IMR-90 (cell line): ENCODE results near the gene SLC39A11. TPM values are rescaled to one million over a fixed set of nuclear protein-coding genes. Genes with fewer than 3 reads are reported as not detected.

Source experiments
- ATAC-seq: fragments of 200-7000 bp; cut with Tn5 transposase; 2 replicates; pipeline ENCODE4 v1.9.1; 2020; ENCODE audit warnings: low read depth, mild to moderate bottlenecking, moderate library complexity
- BruUV-seq: library from RNA; stranded (reverse); fragments of 400-500 nt; replicated peaks from 2 replicates; lab custom pipeline; 2021; lab: Mats Ljungman, UMichigan
- CTCF ChIA-PET: fragments of 300-600 bp; formaldehyde crosslinking; extraction: SDS; loops from one replicate; lab custom pipeline; 2021; ENCODE audit warnings: antibody characterized with exemption; lab: Yijun Ruan, JAX
- POLR2A ChIA-PET: fragments of 300-600 bp; sonication (Branson Sonifier 250); formaldehyde crosslinking; loops from one replicate; lab custom pipeline; 2022; ENCODE audit warnings: antibody characterized with exemption; ENCODE audit not compliant: unreplicated experiment; lab: Charles Lee
- DNase-seq: peaks from one replicate; pipeline ENCODE4 v3.0.0; 2013
- H2AFZ ChIP-seq: replicated peaks from 2 replicates; pipeline ENCODE3; 2013; ENCODE audit warnings: low read length, mild to moderate bottlenecking; ENCODE audit not compliant: poor library complexity
- H2AK5ac ChIP-seq: 2 replicates; pipeline ENCODE4 v1.6.1; 2013; ENCODE audit warnings: low read depth, low read length, inconsistent platforms
- H2AK9ac ChIP-seq: replicated peaks from 2 replicates; pipeline ENCODE3; 2013; ENCODE audit warnings: mild to moderate bottlenecking, low read depth, low read length, moderate library complexity; ENCODE audit not compliant: poor library complexity
- H2BK120ac ChIP-seq: 2 replicates; pipeline ENCODE4 v1.6.1; 2013; ENCODE audit warnings: low read depth, low read length, inconsistent platforms
- H2BK15ac ChIP-seq: 3 replicates; pipeline ENCODE4 v1.6.1; 2013; ENCODE audit warnings: low read depth, low read length, inconsistent platforms
- H2BK20ac ChIP-seq: 2 replicates; pipeline ENCODE4 v1.6.1; 2013; ENCODE audit warnings: low read depth, mild to moderate bottlenecking, inconsistent platforms, low read length, moderate library complexity
- H2BK5ac ChIP-seq: 2 replicates; pipeline ENCODE4 v1.6.1; 2013; ENCODE audit warnings: mild to moderate bottlenecking, low read depth, low read length, inconsistent platforms; ENCODE audit not compliant: poor library complexity, severe bottlenecking
- H3K14ac ChIP-seq: replicated peaks from 2 replicates; pipeline ENCODE4 v1.6.1; 2013; ENCODE audit warnings: low read depth, low read length, inconsistent platforms
- H3K18ac ChIP-seq: 2 replicates; pipeline ENCODE4 v1.6.1; 2013; ENCODE audit warnings: low read depth, low read length, control low read depth
- H3K23ac ChIP-seq: 2 replicates; pipeline ENCODE4 v1.6.1; 2013; ENCODE audit warnings: low read depth, low read length, inconsistent platforms
- H3K27ac ChIP-seq: 2 replicates; pipeline ENCODE4 v1.5.1; 2013; ENCODE audit warnings: mild to moderate bottlenecking, control low read depth, low read length; ENCODE audit not compliant: insufficient read depth
- H3K27me3 ChIP-seq: 2 replicates; pipeline ENCODE4 v1.6.1; 2013; ENCODE audit warnings: low read length; ENCODE audit not compliant: control insufficient read depth, insufficient read depth
- H3K36me3 ChIP-seq: 2 replicates; pipeline ENCODE4 v1.6.1; 2013; ENCODE audit warnings: low read length, mixed read lengths; ENCODE audit not compliant: control insufficient read depth, insufficient read depth
- H3K4ac ChIP-seq: 2 replicates; pipeline ENCODE4 v1.6.1; 2013; ENCODE audit warnings: low read depth, low read length, inconsistent platforms
- H3K4me1 ChIP-seq: 2 replicates; pipeline ENCODE4 v1.6.1; 2013; ENCODE audit warnings: low read length, mixed read lengths; ENCODE audit not compliant: control insufficient read depth, insufficient read depth
- H3K4me2 ChIP-seq: 2 replicates; pipeline ENCODE4 v1.6.1; 2013; ENCODE audit warnings: low read depth, mild to moderate bottlenecking, control low read depth, low read length, moderate library complexity
- H3K4me3 ChIP-seq: 2 replicates; pipeline ENCODE4 v1.5.1; 2013; ENCODE audit warnings: low read depth, mild to moderate bottlenecking, control low read depth, low read length, moderate library complexity; ENCODE audit not compliant: insufficient read depth
- H3K56ac ChIP-seq: 2 replicates; pipeline ENCODE4 v1.6.1; 2013; ENCODE audit warnings: low read length, inconsistent platforms; ENCODE audit not compliant: insufficient read depth; ENCODE audit errors: extremely low read depth
- H3K79me1 ChIP-seq, 2 experiments: 2 replicates each; pipeline ENCODE4 v1.6.1; 2013; ENCODE audit warnings: low read length in 2 of 2, inconsistent platforms in 1 of 2, low read depth in 1 of 2
- H3K9ac ChIP-seq: 2 replicates; pipeline ENCODE4 v1.6.1; 2013; ENCODE audit warnings: low read depth, low read length, control low read depth
- H3K9me1 ChIP-seq: 2 replicates; pipeline ENCODE4 v1.6.1; 2013; ENCODE audit warnings: low read length, inconsistent platforms; ENCODE audit not compliant: insufficient read depth
- H3K9me3 ChIP-seq: 2 replicates; pipeline ENCODE4 v1.6.1; 2013; ENCODE audit warnings: low read length; ENCODE audit not compliant: control insufficient read depth, insufficient read depth
- H4K20me1 ChIP-seq: 2 replicates; pipeline ENCODE4 v1.6.1; 2013; ENCODE audit warnings: low read length, inconsistent platforms; ENCODE audit not compliant: insufficient read depth
- H4K5ac ChIP-seq: 2 replicates; pipeline ENCODE4 v1.6.1; 2013; ENCODE audit warnings: mild to moderate bottlenecking, low read depth, low read length, control low read depth
- H4K8ac ChIP-seq, 2 experiments: 2 replicates each; pipeline ENCODE4 v1.6.1; 2013; ENCODE audit warnings: low read depth in 2 of 2, low read length in 2 of 2, control low read depth in 1 of 2, inconsistent platforms in 1 of 2
- H4K91ac ChIP-seq: 2 replicates; pipeline ENCODE4 v1.6.1; 2013; ENCODE audit warnings: low read depth, low read length, inconsistent platforms; ENCODE audit not compliant: insufficient read depth
- BHLHE40 ChIP-seq: fragments of 150-350 bp; IDR thresholded peaks from 2 replicates; pipeline ENCODE4 v1.6.1; 2016; ENCODE audit warnings: mild to moderate bottlenecking, low read depth, low read length
- CTCF ChIP-seq: conservative IDR thresholded peaks from 2 replicates; pipeline ENCODE4 v1.5.1; 2012; ENCODE audit warnings: mild to moderate bottlenecking, low read depth, low read length, improper control_type of control experiment
- MAFK ChIP-seq: IDR thresholded peaks from 2 replicates; pipeline ENCODE4 v1.6.1; 2012; ENCODE audit warnings: low read depth, low read length, improper control_type of control experiment
- MAZ ChIP-seq: IDR thresholded peaks from 2 replicates; pipeline ENCODE4 v1.6.1; 2012; ENCODE audit warnings: low read depth, mild to moderate bottlenecking, low read length, improper control_type of control experiment, moderate library complexity, borderline replicate concordance
- NFE2L2 ChIP-seq: fragments of 150-350 bp; IDR thresholded peaks from 2 replicates; pipeline ENCODE4 v1.6.1; 2016; ENCODE audit warnings: low read depth, mild to moderate bottlenecking, low read length
- RAD21 ChIP-seq: IDR thresholded peaks from 2 replicates; pipeline ENCODE4 v1.6.1; 2012; ENCODE audit warnings: low read length, improper control_type of control experiment
- RCOR1 ChIP-seq: IDR thresholded peaks from 2 replicates; pipeline ENCODE4 v1.6.1; 2012; ENCODE audit warnings: mild to moderate bottlenecking, low read length, improper control_type of control experiment; ENCODE audit not compliant: insufficient replicate concordance
- WGBS, 2 experiments: methylation state at CpG; one replicate each; pipeline versions ENCODE4 v1.1.5 to v1.1.7; 2013; ENCODE audit warnings: missing lambda C conversion rate in 2 of 2; ENCODE audit not compliant: insufficient read length in 1 of 2; ENCODE audit errors: extremely low coverage in 2 of 2; 5-methylcytosine and 5-hydroxymethylcytosine counted together
- dilution Hi-C: fragments of 300-500 bp; cut with HindIII; formaldehyde crosslinking; loops from one replicate; pipeline ENCODE4 v1.14.3; 2018; ENCODE audit warnings: low sequenced_read_pairs; ENCODE audit not compliant: unreplicated experiment
- in situ Hi-C: fragments of 300-500 bp; cut with MboI; formaldehyde crosslinking; loops from 3 replicates; pipeline ENCODE4 v1.14.3; 2019; ENCODE audit warnings: low sequenced_read_pairs, inconsistent platforms, mixed read lengths
- intact Hi-C: fragments of 100-400 bp; cut with micrococcal nuclease; formaldehyde crosslinking; loops from 2 replicates; pipeline ENCODE4 v1.10.0; 2022
- polyA plus RNA-seq, 3 experiments: library from polyadenylated mRNA; depleted of rRNA; stranded (reverse); fragments of >200 nt; gene quantifications; 2 replicates each; pipeline ENCODE4 v1.2.3, GENCODE V29; 2012; ENCODE audit warnings: low replicate concordance in 1 of 3
- total RNA-seq: library from RNA; depleted of rRNA; stranded (reverse); fragments of >200 nt; gene quantifications from 2 replicates; pipeline ENCODE4 v1.2.3, GENCODE V29; 2012

SLC39A11 gene
- total and polyA plus RNA-seq, 2 of the 4 experiments (the other 2 are of a cell fraction), result 8.8 to 14.3 TPM

- Histone ChIP-seq H3K14ac (no peak overlapping the region), H3K23ac (no peak overlapping the region), H3K79me1 (no peaks in the 10 kb centered on the region), H3K27me3 (no peaks in the 10 kb centered on the region), H3K27ac (no peak overlapping the region), H4K5ac (no peak overlapping the region), H2BK15ac (no peak overlapping the region), H4K8ac (no peak overlapping the region), H2AK5ac (no peak overlapping the region), H3K36me3 (no peaks in the 10 kb centered on the region), H3K4me2 (no peak overlapping the region), H2AK9ac (no peak overlapping the region), H3K9ac (no peak overlapping the region), H3K56ac (no peak overlapping the region), H2BK5ac (no peak overlapping the region), H3K4me1 (peaks cover 8% of the 10 kb centered on the region), H3K4ac (no peak overlapping the region), H3K9me3 (peaks cover 12% of the 10 kb centered on the region), H2BK120ac (no peak overlapping the region), H3K18ac (no peak overlapping the region), H3K4me3 (no peak overlapping the region), H2BK20ac (no peak overlapping the region), H4K20me1 (no peaks in the 10 kb centered on the region), H4K91ac (no peak overlapping the region), H3K9me1 (peaks cover 3% of the 10 kb centered on the region; the same call in 1 of the 2 replicates), H2AFZ (no peak overlapping the region)
- WGBS, 2 experiments, result no CpG with 5 or more reads among the region's 3 CpGs
- in situ Hi-C loops (no loop called here), intact Hi-C loops (no loop called here), dilution Hi-C loops (no loop called here)
- CTCF ChIA-PET, result no interaction called here
- BruUV-seq, result no TSS peak
- TF ChIP-seq CTCF, result no peak
- TF ChIP-seq MAZ, result no peak
- no peak for TF ChIP-seq BHLHE40
- TF ChIP-seq RAD21, result no peak
- TF ChIP-seq RCOR1, result no peak
- no peak for TF ChIP-seq NFE2L2
- TF ChIP-seq MAFK, result no peak
- no peak for DNase-seq
- no peak for ATAC-seq
- POLR2A ChIA-PET, result no interaction called here
Observed at GRCh38 chr17:72790190-72790589, 302.3 kb downstream of the SLC39A11 start.
